ENCODE data around the gene MRFAP1.

GRCh38 chr4:6660430-6660829 is 19.9 kb downstream of the MRFAP1 start:
- TF ChIP-seq CTCF (IDR thresholded peaks at IDR 0.05) (no peak), POLR2AphosphoS5 (IDR thresholded peaks at IDR 0.05) (no peak), EP300 (IDR thresholded peaks at IDR 0.05) (no peak)
